ENCODE measurements around the gene ANXA8.
"Not testable (repeated sequence)": the region's sequence is repeated elsewhere in the genome, so short reads cannot be mapped to it uniquely, and the experiment has no call there.

DNA sequence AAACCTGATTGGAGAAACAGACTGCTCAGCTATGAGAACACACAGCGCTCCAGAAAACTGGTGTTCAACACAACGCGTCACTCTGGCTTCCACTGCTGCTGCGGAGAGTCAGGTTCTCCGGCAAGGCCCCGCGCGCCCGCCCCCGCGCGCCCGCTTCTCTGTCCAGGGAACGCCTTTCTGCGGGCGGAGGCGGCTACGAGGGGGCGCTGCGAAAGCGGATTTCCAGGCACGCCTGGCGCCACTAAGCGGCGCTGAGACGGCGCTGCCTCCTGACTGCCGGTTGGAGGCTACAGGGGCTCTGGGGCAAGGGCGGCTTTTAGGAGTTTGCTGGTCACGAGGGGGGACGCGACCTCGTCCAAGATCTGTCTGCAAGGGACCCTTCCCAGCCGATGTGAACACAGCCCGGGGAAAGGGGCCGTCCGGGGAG is 22.6 kb downstream of the ANXA8 start:
- TF ChIP-seq, protein P1, sequence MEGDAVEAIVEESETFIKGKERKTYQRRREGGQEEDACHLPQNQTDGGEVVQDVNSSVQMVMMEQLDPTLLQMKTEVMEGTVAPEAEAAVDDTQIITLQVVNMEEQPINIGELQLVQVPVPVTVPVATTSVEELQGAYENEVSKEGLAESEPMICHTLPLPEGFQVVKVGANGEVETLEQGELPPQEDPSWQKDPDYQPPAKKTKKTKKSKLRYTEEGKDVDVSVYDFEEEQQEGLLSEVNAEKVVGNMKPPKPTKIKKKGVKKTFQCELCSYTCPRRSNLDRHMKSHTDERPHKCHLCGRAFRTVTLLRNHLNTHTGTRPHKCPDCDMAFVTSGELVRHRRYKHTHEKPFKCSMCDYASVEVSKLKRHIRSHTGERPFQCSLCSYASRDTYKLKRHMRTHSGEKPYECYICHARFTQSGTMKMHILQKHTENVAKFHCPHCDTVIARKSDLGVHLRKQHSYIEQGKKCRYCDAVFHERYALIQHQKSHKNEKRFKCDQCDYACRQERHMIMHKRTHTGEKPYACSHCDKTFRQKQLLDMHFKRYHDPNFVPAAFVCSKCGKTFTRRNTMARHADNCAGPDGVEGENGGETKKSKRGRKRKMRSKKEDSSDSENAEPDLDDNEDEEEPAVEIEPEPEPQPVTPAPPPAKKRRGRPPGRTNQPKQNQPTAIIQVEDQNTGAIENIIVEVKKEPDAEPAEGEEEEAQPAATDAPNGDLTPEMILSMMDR (conservative IDR thresholded peaks at IDR 0.05) = peak; percentile 55
- TF ChIP-seq ZFX (IDR thresholded peaks at IDR 0.05) = not testable (repeated sequence)

Measured in C4-2B (cell line).